ENCODE results near the gene ZEB2. TPM values are rescaled to one million over a fixed set of nuclear protein-coding genes. Genes with fewer than 3 reads are reported as not detected.

ZEB2 gene
- total RNA-seq, 1 donor from 2014 or later, result 0.51 TPM

DNA sequence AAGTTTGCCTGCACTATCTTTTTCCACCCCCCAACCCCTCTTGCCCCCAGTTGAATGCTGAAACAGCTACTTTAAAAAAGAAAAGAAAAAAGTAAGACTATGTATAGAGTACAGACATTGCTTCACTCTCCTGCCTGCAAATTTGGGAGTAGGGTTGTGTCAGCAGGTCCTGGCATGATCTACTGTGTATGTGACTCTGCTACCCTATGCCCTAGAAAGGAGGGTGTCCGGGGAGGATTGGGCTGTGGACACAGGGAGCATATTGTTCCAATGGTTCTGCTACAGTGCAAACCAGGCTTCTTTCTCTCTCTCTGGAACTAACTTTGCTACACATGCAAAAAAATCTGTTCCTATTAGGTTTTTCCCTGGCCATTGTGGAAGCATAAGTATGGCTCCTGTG is 9.9 kb upstream of the ZEB2 start:
- DNase-seq (ENCODE audit: low read depth in 2 of 2), result no peak

GRCh38 chr2:144528108-144528507 is 8.2 kb upstream of the ZEB2 start:
- no peak for DNase-seq (ENCODE audit: low read depth in 2 of 2)

DNA sequence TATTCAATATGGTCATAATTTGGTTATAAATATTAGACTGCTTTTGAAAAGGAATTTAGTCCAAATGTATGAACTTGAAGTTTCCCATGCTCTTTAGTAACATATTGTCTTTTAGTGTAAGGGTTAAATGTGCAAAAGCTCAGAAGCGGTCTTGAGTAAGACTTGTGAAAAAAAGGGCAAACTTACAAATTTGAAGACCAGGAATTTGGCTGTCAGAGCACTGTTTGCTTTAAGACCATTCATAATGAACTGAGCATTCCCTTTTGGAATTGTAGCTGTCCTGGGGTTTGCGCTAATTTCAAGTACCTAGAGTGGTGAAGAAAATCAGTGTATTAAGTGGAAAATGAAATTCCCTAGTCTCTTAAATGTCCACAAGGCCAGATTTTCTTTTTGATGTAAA is 6.9 kb upstream of the ZEB2 start:
- DNase-seq (ENCODE audit: low read depth in 2 of 2), result no peak

GRCh38 chr2:144524118-144525009 is 4.4 kb upstream of the ZEB2 start:
- DNase-seq (ENCODE audit: low read depth in 2 of 2), result no peak

DNA sequence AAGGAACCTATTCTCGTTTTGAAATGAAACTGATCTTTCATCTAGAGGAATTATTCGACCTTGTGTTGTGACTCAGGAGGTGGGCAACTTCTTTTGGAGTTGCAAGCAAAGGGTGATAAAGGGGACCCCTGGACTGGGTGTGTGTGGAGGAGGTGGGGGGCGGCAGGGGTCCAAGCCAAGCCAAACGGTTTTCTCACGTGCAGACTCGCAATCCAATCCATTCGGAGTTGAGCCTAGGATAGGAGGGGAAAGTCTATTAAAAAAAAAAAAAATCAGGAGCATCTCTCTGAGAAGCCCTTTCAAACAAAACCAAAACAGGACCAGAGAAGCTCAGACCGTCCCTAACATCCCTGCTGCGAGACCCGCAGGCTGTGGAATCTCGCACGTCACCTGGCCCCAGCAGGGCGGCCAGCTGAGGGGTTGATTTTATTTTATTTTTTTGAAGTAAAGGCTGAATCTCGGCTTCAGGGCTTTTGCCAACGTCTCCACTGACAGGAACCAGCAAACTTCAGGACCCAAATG is 3.7 kb upstream of the ZEB2 start:
- no peak for DNase-seq (ENCODE audit: low read depth in 2 of 2)

- DNase-seq (ENCODE audit: low read depth in 2 of 2), result no peak
These were observed 3.1 kb upstream of the ZEB2 start for GRCh38 chr2:144522897-144523595.

- DNase-seq (ENCODE audit: low read depth in 2 of 2), result no peak
These were observed 2.4 kb upstream of the ZEB2 start for GRCh38 chr2:144522176-144522896.

DNA sequence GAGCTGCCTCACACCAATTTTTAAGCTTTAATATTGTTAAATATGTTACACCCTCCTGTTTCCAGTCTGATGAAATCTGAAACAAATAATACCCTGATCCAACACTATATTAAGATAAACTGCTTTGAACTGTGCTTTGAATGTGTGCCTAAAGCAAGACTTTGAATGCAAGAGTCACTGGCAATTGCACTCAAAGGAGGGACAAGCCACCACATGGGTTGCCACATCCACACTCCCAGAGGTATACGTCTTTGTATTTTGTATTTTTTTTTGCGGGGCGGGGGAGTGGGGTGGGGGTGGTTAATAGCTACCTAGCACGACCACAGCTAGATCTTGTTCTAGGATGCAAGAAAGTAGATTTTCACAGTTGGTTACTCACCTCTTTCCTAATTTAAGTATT is 1.8 kb upstream of the ZEB2 start:
- DNase-seq (ENCODE audit: low read depth in 2 of 2), result no peak

DNA sequence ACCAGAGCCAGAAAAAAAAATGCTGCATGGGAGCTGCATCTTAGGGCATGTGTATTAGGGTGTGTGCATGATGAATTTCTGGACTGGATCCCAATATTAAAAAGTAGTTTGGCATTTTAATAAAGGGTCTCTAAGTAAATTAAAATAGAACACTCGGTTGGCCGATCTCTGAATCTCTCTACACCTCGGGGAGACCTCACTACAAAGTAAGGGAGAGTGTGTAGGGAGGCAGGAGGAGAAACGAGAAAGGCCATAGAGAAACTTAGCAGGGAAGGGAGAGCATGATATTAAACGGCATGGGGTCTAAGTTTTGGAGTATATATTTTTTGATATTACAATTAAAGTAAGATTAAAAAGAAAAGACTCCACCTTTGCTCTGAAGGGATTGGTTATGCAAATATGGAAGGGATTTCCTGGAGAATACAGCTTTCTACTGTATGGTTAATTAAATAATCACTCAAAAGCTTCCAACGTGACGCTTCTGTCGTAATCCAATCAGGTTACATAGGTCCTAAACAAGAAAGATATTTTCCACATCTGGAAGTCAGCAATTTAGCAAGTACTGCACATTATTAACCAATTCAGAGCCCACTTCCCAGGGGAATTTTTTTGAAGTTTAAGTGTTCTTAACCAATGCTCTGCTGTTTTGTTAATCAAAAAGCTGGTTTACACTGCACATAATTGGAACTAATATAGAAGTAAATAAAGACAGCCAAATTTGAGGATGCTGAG is 1.0 kb upstream of the ZEB2 start:
- no peak for DNase-seq (ENCODE audit: low read depth in 2 of 2)

DNA sequence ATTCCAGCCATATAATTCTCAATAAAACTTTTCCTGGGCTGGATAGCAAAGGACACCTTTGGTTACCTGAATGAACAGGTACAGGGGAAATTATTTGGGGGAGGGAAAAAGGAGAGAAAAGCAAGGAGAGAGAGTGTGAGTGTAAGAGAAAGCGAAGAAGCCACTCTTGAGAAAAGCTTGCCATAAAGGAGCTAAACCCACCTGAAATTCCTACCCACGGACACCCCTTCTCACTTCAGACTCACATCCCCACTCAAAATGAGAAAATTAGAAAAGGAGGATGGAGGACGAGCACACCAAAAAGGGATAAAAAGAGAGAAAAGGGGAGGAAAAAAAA is 354 bp downstream of the ZEB2 start:
- no peak for DNase-seq (ENCODE audit: low read depth in 2 of 2)

GRCh38 chr2:144518748-144519596 is 947 bp downstream of the ZEB2 start:
- DNase-seq (ENCODE audit: low read depth in 2 of 2), result no peak

GRCh38 chr2:144517866-144518747 is 1.8 kb downstream of the ZEB2 start:
- peak in 1 of 2 donors; percentile 34 for DNase-seq (ENCODE audit: low read depth in 2 of 2)

DNA sequence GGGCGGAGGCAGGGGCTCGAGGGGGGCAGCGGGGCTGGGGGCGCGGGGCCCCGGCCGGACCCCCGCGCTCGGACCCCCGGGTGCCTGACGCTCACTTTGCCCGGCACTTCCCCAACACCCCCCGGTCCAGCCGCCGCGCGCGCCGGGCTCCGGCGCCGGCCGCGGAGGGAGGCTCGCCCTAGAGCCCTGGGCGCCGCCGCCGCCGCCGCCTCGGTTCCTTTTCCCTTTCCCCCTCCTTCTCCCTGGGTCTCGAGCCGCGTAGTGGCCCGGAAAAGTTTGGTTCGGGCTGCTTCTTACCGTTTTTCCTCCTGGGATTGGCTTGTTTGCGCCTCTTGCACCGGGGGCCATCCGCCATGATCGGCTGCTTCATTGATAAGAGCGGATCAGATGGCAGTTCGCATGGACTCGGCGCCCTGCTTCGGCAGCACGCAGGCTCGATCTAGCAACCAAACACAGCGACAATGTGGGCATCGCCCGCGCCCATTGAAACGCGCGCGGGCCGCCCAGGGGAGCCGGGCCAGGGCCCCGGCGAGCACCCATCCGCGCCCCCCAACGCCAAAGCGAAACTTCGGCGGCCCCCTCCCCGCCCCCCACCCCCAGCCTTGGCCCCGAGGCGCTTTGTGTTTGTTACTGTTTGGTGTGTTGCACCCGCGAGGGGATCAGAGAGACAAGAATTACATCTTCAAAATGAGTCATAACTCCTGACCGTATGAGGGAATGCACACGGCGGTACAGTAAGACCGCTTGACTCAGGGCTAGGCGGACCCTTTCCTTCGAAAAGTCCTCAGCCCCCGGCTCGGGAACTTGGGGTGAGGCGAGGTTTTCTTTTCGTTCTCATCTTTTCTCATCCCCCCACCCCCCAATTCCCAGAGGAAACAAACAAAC is 2.7 kb downstream of the ZEB2 start:
- peak in 1 of 2 donors; percentile 89 for DNase-seq (ENCODE audit: low read depth in 2 of 2)

- peak in 1 of 2 donors; percentile 41 for DNase-seq (ENCODE audit: low read depth in 2 of 2)
These were observed 3.4 kb downstream of the ZEB2 start for GRCh38 chr2:144516411-144516980.

DNA sequence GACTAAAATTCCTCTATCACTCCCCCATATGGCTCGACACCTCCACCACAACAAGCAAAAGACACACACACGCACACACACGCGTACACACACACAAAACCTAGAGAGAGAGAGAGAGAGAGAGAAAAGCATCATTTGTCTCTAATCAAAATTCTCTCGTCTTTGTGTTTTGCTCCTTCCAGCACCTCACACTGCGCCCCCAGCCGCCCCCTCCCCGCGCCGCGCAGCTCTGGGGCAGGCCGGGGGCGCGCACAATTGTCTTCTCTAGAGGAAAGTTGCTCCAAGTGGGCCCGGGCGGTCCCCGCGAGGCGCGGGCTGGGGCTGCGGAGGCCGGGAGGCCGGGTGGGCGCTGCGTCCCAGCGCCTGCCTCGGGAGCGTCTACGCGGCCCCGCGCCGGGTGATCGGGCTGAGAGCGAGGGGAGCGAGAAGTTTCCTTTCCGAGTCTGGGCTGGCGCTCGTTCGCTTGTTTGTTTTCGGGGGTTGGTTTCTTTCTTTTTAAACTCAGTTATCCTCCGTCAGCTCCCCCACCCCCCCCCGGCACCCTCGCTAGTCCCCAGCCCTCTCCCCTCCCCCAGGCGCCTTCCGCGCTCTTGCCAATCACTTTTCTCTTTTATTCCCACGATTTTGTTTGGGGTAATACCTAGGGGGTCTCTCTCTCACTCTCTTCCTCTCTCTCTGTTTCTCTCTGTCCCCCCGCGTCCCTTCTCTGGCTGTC is 4.1 kb downstream of the ZEB2 start:
- peak in 1 of 2 donors; percentile 45 for DNase-seq (ENCODE audit: low read depth in 2 of 2)

DNA sequence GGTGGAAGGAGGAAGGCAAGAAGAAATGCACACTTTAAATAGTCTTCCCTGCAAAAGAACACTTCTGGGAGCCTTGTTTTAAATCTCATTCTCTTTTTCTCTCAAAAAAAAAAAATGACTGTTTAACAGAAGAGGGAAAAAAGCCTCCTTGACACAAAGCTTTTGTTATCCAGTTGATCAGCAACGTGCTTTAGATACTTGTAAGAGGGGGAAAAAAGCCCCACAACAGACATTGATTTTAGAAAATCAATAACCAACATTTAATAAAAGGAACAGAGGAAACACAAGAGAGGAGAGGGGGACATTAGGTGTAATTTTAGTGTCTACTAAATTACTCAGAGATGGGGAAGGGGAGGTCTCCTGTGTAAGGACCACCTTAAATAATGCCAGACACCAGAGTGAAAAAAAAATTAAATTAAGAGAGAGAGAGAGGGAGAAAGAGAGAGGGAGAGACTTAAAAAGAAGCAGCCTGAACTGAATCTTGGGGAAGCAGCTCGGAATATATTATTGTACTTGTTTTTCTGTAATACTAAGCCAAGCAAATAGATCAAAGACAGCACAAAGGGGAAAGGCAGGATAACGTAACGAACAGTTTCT is 4.7 kb downstream of the ZEB2 start:
- no peak for DNase-seq (ENCODE audit: low read depth in 2 of 2)

GRCh38 chr2:144514616-144515091 is 5.3 kb downstream of the ZEB2 start:
- DNase-seq (ENCODE audit: low read depth in 2 of 2), result no peak
